ENCODE results near the gene GRB7. TPM values are rescaled to one million over a fixed set of nuclear protein-coding genes. Genes with fewer than 3 reads are reported as not detected.
"Not testable (repeated sequence)": the region's sequence is repeated elsewhere in the genome, so short reads cannot be mapped to it uniquely, and the experiment has no call there.

The GRB7 gene
- total and polyA plus RNA-seq, 2 experiments from 2014 or later, result 12.8 to 28.9 TPM

- TF ChIP-seq ZNF462 (CRISPR knock-in tag; IDR thresholded peaks at IDR 0.05) (no peak), EZH2phosphoT487 (IDR thresholded peaks at IDR 0.05; ENCODE audit: unreplicated experiment) (no peak), NANOG (IDR thresholded peaks at IDR 0.05; ENCODE audit: borderline replicate concordance) (no peak)
These were observed 13.0 kb upstream of the GRB7 start (continued) for GRCh38 chr17:39724731-39725130.

- not testable (repeated sequence) for H4K20me1 ChIP-seq (replicated peaks; ENCODE audit: insufficient read depth); H3K9me3 Mint-ChIP-seq; H3K27ac Mint-ChIP-seq; DNase-seq (ENCODE audit: low spot score); H2AFZ ChIP-seq; H3K27me3 ChIP-seq (ENCODE audit: insufficient read depth); H3K4me2 ChIP-seq; H3K27ac ChIP-seq (ENCODE audit: low read depth); ATAC-seq; H3K79me2 ChIP-seq (replicated peaks; ENCODE audit: insufficient read depth); H3K4me3 Mint-ChIP-seq; H3K4me3 ChIP-seq; H3K9me2 ChIP-seq (ENCODE audit: insufficient read depth)
- H3F3A ChIP-seq (replicated peaks; ENCODE audit: low read depth), result peaks cover 36% of the 10 kb centered on the region
- peaks cover 11% of the 10 kb centered on the region; the same call in 1 of the 2 replicates for H3K36me3 ChIP-seq (ENCODE audit: insufficient read depth)
- H3K4me1 ChIP-seq (ENCODE audit: insufficient read depth), result peaks cover 15% of the 10 kb centered on the region
- peaks cover 38% of the 10 kb centered on the region for H3K27me3 Mint-ChIP-seq (ENCODE audit: insufficient read depth, low read depth, poor library complexity)
- H3K4me1 Mint-ChIP-seq, result peaks cover 27% of the 10 kb centered on the region
- peaks cover 72% of the 10 kb centered on the region for H3K36me3 Mint-ChIP-seq (ENCODE audit: low read depth)
These were observed 11.8 kb upstream of the GRB7 start for GRCh38 chr17:39725923-39726322.

- Mint-ChIP-seq H3K4me3 (no peak overlapping the region), H3K27me3 (ENCODE audit: insufficient read depth, low read depth, poor library complexity) (peaks cover 42% of the 10 kb centered on the region), H3K9me3 (no peaks in the 10 kb centered on the region; the same call in 2 of the 3 replicates), H3K27ac (no peak overlapping the region), H3K36me3 (ENCODE audit: low read depth) (peaks cover 67% of the 10 kb centered on the region), H3K4me1 (peaks cover 27% of the 10 kb centered on the region)
- no peak overlapping the region for H3K4me3 ChIP-seq
- H3K4me2 ChIP-seq, result no peak overlapping the region
- no peak for ATAC-seq
- H3F3A ChIP-seq (replicated peaks; ENCODE audit: low read depth), result peaks cover 33% of the 10 kb centered on the region
- H3K9me2 ChIP-seq (ENCODE audit: insufficient read depth), result no peaks in the 10 kb centered on the region
- no peak overlapping the region for H3K27ac ChIP-seq (ENCODE audit: low read depth)
- H4K20me1 ChIP-seq (replicated peaks; ENCODE audit: insufficient read depth), result peaks cover 3% of the 10 kb centered on the region; the same call in 1 of the 2 replicates
- no peak for DNase-seq (ENCODE audit: low spot score)
- no peaks in the 10 kb centered on the region for H3K27me3 ChIP-seq (ENCODE audit: insufficient read depth)
- peaks cover 15% of the 10 kb centered on the region for H3K4me1 ChIP-seq (ENCODE audit: insufficient read depth)
- peaks cover 11% of the 10 kb centered on the region; the same call in 1 of the 2 replicates for H3K36me3 ChIP-seq (ENCODE audit: insufficient read depth)
- no peaks in the 10 kb centered on the region for H3K79me2 ChIP-seq (replicated peaks; ENCODE audit: insufficient read depth)
- no peak overlapping the region for H2AFZ ChIP-seq
- no peak for TF ChIP-seq ZNF462 (CRISPR knock-in tag; IDR thresholded peaks at IDR 0.05)
- no peak for TF ChIP-seq ZNF331 (CRISPR knock-in tag; IDR thresholded peaks at IDR 0.05; ENCODE audit: low read depth)
- no peak for TF ChIP-seq EZH2phosphoT487 (IDR thresholded peaks at IDR 0.05; ENCODE audit: unreplicated experiment)
These were observed 11.1 kb upstream of the GRB7 start for GRCh38 chr17:39726617-39727016.

Measured in GM23338 (cell line).